K562 (cell line): ENCODE data around the gene COL26A1. TPM values are rescaled to one million over a fixed set of nuclear protein-coding genes. Genes with fewer than 3 reads are reported as not detected.

Source experiments
- BCL6 ChIP-seq: fragments of 250-450 bp; sonication (Bioruptor Pico); IDR thresholded peaks from 2 replicates; pipeline ENCODE4 v1.4.0; 2020
- CAMTA2 ChIP-seq: fragments of 250-450 bp; sonication (Bioruptor Pico); conservative IDR thresholded peaks from 2 replicates; pipeline ENCODE4 v1.5.1; 2022
- HDAC6 ChIP-seq: IDR thresholded peaks from 2 replicates; pipeline ENCODE4 v1.6.1; 2012; ENCODE audit warnings: low read depth, mild to moderate bottlenecking, control low read depth, inconsistent platforms, low read length, moderate library complexity
- HDGF ChIP-seq: fragments of 450-650 bp; IDR thresholded peaks from 2 replicates; pipeline ENCODE4 v1.6.1; 2016
- HEY1 ChIP-seq: fragments of 250-450 bp; sonication (Bioruptor Pico); IDR thresholded peaks from 2 replicates; pipeline ENCODE4 v1.5.0; 2020; ENCODE audit warnings: mild to moderate bottlenecking, moderate library complexity, borderline replicate concordance
- HNRNPL ChIP-seq: fragments of 200-400 bp; formaldehyde crosslinking; IDR thresholded peaks from 2 replicates; pipeline ENCODE4 v1.6.1; 2017; ENCODE audit warnings: low read depth, mild to moderate bottlenecking, low read length
- MCM3 ChIP-seq: fragments of 450-650 bp; IDR thresholded peaks from 2 replicates; pipeline ENCODE4 v1.6.1; 2016
- SETDB1 ChIP-seq: IDR thresholded peaks from one replicate; pipeline ENCODE4 v1.6.1; 2012; ENCODE audit warnings: low read length, control low read depth, inconsistent platforms
- STAG1 ChIP-seq: sonication (generic); formaldehyde crosslinking; IDR thresholded peaks from 2 replicates; pipeline ENCODE4 v1.5.0; 2020; ENCODE audit warnings: missing genetic modification reagents, borderline replicate concordance
- TAF7 ChIP-seq: fragments of 450-650 bp; IDR thresholded peaks from 2 replicates; pipeline ENCODE4 v1.6.1; 2016; ENCODE audit warnings: missing genetic modification characterization, missing compliant biosample characterization
- ZFP1 ChIP-seq: fragments of 450-650 bp; formaldehyde crosslinking; IDR thresholded peaks from 2 replicates; pipeline ENCODE4 v1.4.0; 2020; ENCODE audit warnings: mild to moderate bottlenecking, mixed read lengths
- ZNF324 ChIP-seq: fragments of 250-450 bp; sonication (Bioruptor Pico); IDR thresholded peaks from 2 replicates; pipeline ENCODE4 v1.4.0; 2020; ENCODE audit warnings: mild to moderate bottlenecking
- polyA plus RNA-seq, 8 experiments: library from polyadenylated mRNA; depleted of rRNA in 4 of 8; stranded (reverse) in 5 of 8; unstranded in 3 of 8; fragments of >200 nt; fragmentation: Nextera tagmentation in 2 of 8; fragmentation: Illumina TruSeq in 1 of 8; extraction: Ambion mirVana in 2 of 8; extraction: Trizol in 1 of 8; gene quantifications; 2 replicates each; pipeline versions ENCODE4 v1.2.1 to v1.2.3, GENCODE V29; 2011 to 2014; ENCODE audit warnings: inconsistent platforms in 1 of 8, missing spikeins in 1 of 8
- total RNA-seq, 7 experiments: library from RNA; depleted of rRNA in 6 of 7; stranded (reverse); fragments of >200 nt in 6 of 7; fragmentation: Illumina TruSeq in 2 of 7; extraction: Trizol in 2 of 7; gene quantifications; 2 replicates each; pipeline versions ENCODE4 v1.2.1 to v1.2.3, GENCODE V29; 2011 to 2021; ENCODE audit warnings: low replicate concordance in 1 of 7
- TF ChIP-seq, protein P1 (sequence below): fragments of 150-350 bp; IDR thresholded peaks from 2 replicates; pipeline ENCODE4 v1.6.1; 2014; ENCODE audit warnings: low read depth, mild to moderate bottlenecking, low read length, borderline replicate concordance

COL26A1 gene
- total and polyA plus RNA-seq, 9 of the 15 experiments (the other 6 are each of a cell fraction or from before 2014, with no cell fraction given): 0.04 to 0.39 (median 0.07) TPM; not detected in 5

DNA sequence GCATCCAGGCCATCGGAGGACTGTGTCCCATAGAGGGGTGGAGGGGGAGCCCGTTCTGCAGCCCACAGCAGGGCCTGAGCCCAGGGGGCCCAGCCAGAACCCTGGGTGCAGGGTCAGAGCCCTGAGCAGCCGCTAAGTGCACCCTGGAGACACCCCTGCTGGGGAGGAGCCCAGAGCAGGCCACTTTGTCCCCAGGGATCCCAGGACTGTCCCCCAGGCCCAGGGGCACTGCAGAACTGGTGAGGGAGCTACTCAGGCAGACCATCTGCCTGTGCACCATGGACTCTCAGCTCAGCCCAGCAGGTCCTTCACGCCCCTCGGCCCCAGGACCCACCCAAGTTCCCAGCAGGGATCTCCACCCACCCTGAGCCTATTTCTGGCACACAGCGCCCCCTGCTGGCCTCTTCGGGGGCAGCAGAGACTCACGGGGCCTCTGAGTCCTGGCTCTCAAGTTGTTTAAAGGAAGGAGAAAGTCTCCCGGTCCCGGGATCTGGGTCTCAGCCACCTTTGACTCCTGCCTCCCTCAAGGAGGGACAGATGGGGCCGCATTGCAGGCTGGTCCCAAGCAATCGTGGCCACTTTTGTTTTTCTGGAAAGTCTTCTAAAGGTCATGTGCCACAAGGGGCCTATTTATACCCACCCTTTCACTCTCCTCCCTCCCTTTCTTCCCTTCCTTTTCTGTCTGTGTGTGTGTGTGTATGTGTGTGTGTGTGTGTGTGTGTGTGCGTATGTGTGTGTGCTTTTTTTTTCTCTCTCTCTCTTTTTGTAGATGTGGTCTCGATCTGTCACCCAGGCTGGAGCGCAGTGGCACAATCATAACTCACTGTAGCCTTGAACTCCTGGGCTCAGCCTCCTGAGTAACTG, 176.2 kb downstream of the COL26A1 start (continued):
- TF ChIP-seq SETDB1 (no peak), ZFP1 (CRISPR knock-in tag) (no peak), STAG1 (peak; percentile 48; the same call in 1 of the 2 replicates), HEY1 (CRISPR knock-in tag) (no peak), HDAC6 (no peak), ZNF324 (CRISPR knock-in tag) (no peak), BCL6 (no peak), HDGF (no peak), HNRNPL (no peak), CAMTA2 (CRISPR knock-in tag) (no peak), TAF7 (tag) (no peak), MCM3 (peak; percentile 77)
- TF ChIP-seq, protein P1, sequence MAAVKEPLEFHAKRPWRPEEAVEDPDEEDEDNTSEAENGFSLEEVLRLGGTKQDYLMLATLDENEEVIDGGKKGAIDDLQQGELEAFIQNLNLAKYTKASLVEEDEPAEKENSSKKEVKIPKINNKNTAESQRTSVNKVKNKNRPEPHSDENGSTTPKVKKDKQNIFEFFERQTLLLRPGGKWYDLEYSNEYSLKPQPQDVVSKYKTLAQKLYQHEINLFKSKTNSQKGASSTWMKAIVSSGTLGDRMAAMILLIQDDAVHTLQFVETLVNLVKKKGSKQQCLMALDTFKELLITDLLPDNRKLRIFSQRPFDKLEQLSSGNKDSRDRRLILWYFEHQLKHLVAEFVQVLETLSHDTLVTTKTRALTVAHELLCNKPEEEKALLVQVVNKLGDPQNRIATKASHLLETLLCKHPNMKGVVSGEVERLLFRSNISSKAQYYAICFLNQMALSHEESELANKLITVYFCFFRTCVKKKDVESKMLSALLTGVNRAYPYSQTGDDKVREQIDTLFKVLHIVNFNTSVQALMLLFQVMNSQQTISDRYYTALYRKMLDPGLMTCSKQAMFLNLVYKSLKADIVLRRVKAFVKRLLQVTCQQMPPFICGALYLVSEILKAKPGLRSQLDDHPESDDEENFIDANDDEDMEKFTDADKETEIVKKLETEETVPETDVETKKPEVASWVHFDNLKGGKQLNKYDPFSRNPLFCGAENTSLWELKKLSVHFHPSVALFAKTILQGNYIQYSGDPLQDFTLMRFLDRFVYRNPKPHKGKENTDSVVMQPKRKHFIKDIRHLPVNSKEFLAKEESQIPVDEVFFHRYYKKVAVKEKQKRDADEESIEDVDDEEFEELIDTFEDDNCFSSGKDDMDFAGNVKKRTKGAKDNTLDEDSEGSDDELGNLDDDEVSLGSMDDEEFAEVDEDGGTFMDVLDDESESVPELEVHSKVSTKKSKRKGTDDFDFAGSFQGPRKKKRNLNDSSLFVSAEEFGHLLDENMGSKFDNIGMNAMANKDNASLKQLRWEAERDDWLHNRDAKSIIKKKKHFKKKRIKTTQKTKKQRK: no peak
